GM18870 (cell line): ENCODE data around the gene TERT.

Source experiments
- ATAC-seq: cut with Tn5 transposase; IDR thresholded peaks from one replicate; pipeline ENCODE4 v1.9.1; 2021; ENCODE audit warnings: moderate library complexity; ENCODE audit not compliant: unreplicated experiment

The TERT gene

GRCh38 chr5:1319436-1320256 lies 24.8 kb upstream of the TERT start:
- no peak for ATAC-seq

GRCh38 chr5:1318659-1319251 lies 23.9 kb upstream of the TERT start:
- ATAC-seq = no peak

- no peak for ATAC-seq
Observed at GRCh38 chr5:1317921-1318565, 23.2 kb upstream of the TERT start.

- ATAC-seq = no peak
Observed at GRCh38 chr5:1316588-1317340, 21.9 kb upstream of the TERT start.

GRCh38 chr5:1315709-1316587 lies 21.1 kb upstream of the TERT start:
- ATAC-seq = peak; percentile 49

GRCh38 chr5:1315018-1315708 lies 20.3 kb upstream of the TERT start:
- ATAC-seq = no peak

- ATAC-seq = no peak
Observed at GRCh38 chr5:1314564-1314982, 19.7 kb upstream of the TERT start.

- peak; percentile 84 for ATAC-seq
Observed at GRCh38 chr5:1312993-1313833, 18.3 kb upstream of the TERT start.

- ATAC-seq = no peak
Observed at GRCh38 chr5:1312206-1312605, 17.3 kb upstream of the TERT start.

GRCh38 chr5:1311439-1312055 lies 16.7 kb upstream of the TERT start:
- ATAC-seq = no peak

GRCh38 chr5:1310118-1310517 lies 15.2 kb upstream of the TERT start:
- no peak for ATAC-seq

- no peak for ATAC-seq
Observed at GRCh38 chr5:1304033-1304432, 9.2 kb upstream of the TERT start.

GRCh38 chr5:1302258-1302657 lies 7.4 kb upstream of the TERT start:
- ATAC-seq = no peak

- ATAC-seq = no peak
Observed at GRCh38 chr5:1300581-1301083, 5.8 kb upstream of the TERT start.

- ATAC-seq = no peak
Observed at GRCh38 chr5:1299961-1300360, 5.1 kb upstream of the TERT start.

- ATAC-seq = no peak
Observed at GRCh38 chr5:1299511-1299850, 4.6 kb upstream of the TERT start.

GRCh38 chr5:1298723-1299510 lies 4.0 kb upstream of the TERT start:
- no peak for ATAC-seq
